IMR-90 (cell line): Measurements from ENCODE around the gene HMCN1. TPM values are rescaled to one million over a fixed set of nuclear protein-coding genes. Genes with fewer than 3 reads are reported as not detected.

Source experiments
- ATAC-seq: fragments of 200-7000 bp; cut with Tn5 transposase; 2 replicates; pipeline ENCODE4 v1.9.1; 2020; ENCODE audit warnings: low read depth, mild to moderate bottlenecking, moderate library complexity
- BruUV-seq: library from RNA; stranded (reverse); fragments of 400-500 nt; replicated peaks from 2 replicates; lab custom pipeline; 2021; lab: Mats Ljungman, UMichigan
- CTCF ChIA-PET: fragments of 300-600 bp; formaldehyde crosslinking; extraction: SDS; loops from one replicate; lab custom pipeline; 2021; ENCODE audit warnings: antibody characterized with exemption; lab: Yijun Ruan, JAX
- POLR2A ChIA-PET: fragments of 300-600 bp; sonication (Branson Sonifier 250); formaldehyde crosslinking; loops from one replicate; lab custom pipeline; 2022; ENCODE audit warnings: antibody characterized with exemption; ENCODE audit not compliant: unreplicated experiment; lab: Charles Lee
- DNase-seq: peaks from one replicate; pipeline ENCODE4 v3.0.0; 2013
- H2AFZ ChIP-seq: replicated peaks from 2 replicates; pipeline ENCODE3; 2013; ENCODE audit warnings: low read length, mild to moderate bottlenecking; ENCODE audit not compliant: poor library complexity
- H2AK5ac ChIP-seq: 2 replicates; pipeline ENCODE4 v1.6.1; 2013; ENCODE audit warnings: low read depth, low read length, inconsistent platforms
- H2AK9ac ChIP-seq: replicated peaks from 2 replicates; pipeline ENCODE3; 2013; ENCODE audit warnings: mild to moderate bottlenecking, low read depth, low read length, moderate library complexity; ENCODE audit not compliant: poor library complexity
- H2BK120ac ChIP-seq: 2 replicates; pipeline ENCODE4 v1.6.1; 2013; ENCODE audit warnings: low read depth, low read length, inconsistent platforms
- H2BK15ac ChIP-seq: 3 replicates; pipeline ENCODE4 v1.6.1; 2013; ENCODE audit warnings: low read depth, low read length, inconsistent platforms
- H2BK20ac ChIP-seq: 2 replicates; pipeline ENCODE4 v1.6.1; 2013; ENCODE audit warnings: low read depth, mild to moderate bottlenecking, inconsistent platforms, low read length, moderate library complexity
- H2BK5ac ChIP-seq: 2 replicates; pipeline ENCODE4 v1.6.1; 2013; ENCODE audit warnings: mild to moderate bottlenecking, low read depth, low read length, inconsistent platforms; ENCODE audit not compliant: poor library complexity, severe bottlenecking
- H3K14ac ChIP-seq: replicated peaks from 2 replicates; pipeline ENCODE4 v1.6.1; 2013; ENCODE audit warnings: low read depth, low read length, inconsistent platforms
- H3K18ac ChIP-seq: 2 replicates; pipeline ENCODE4 v1.6.1; 2013; ENCODE audit warnings: low read depth, low read length, control low read depth
- H3K23ac ChIP-seq: 2 replicates; pipeline ENCODE4 v1.6.1; 2013; ENCODE audit warnings: low read depth, low read length, inconsistent platforms
- H3K27ac ChIP-seq: 2 replicates; pipeline ENCODE4 v1.5.1; 2013; ENCODE audit warnings: mild to moderate bottlenecking, control low read depth, low read length; ENCODE audit not compliant: insufficient read depth
- H3K27me3 ChIP-seq: 2 replicates; pipeline ENCODE4 v1.6.1; 2013; ENCODE audit warnings: low read length; ENCODE audit not compliant: control insufficient read depth, insufficient read depth
- H3K36me3 ChIP-seq: 2 replicates; pipeline ENCODE4 v1.6.1; 2013; ENCODE audit warnings: low read length, mixed read lengths; ENCODE audit not compliant: control insufficient read depth, insufficient read depth
- H3K4ac ChIP-seq: 2 replicates; pipeline ENCODE4 v1.6.1; 2013; ENCODE audit warnings: low read depth, low read length, inconsistent platforms
- H3K4me1 ChIP-seq: 2 replicates; pipeline ENCODE4 v1.6.1; 2013; ENCODE audit warnings: low read length, mixed read lengths; ENCODE audit not compliant: control insufficient read depth, insufficient read depth
- H3K4me2 ChIP-seq: 2 replicates; pipeline ENCODE4 v1.6.1; 2013; ENCODE audit warnings: low read depth, mild to moderate bottlenecking, control low read depth, low read length, moderate library complexity
- H3K4me3 ChIP-seq: 2 replicates; pipeline ENCODE4 v1.5.1; 2013; ENCODE audit warnings: low read depth, mild to moderate bottlenecking, control low read depth, low read length, moderate library complexity; ENCODE audit not compliant: insufficient read depth
- H3K56ac ChIP-seq: 2 replicates; pipeline ENCODE4 v1.6.1; 2013; ENCODE audit warnings: low read length, inconsistent platforms; ENCODE audit not compliant: insufficient read depth; ENCODE audit errors: extremely low read depth
- H3K79me1 ChIP-seq, 2 experiments: 2 replicates each; pipeline ENCODE4 v1.6.1; 2013; ENCODE audit warnings: low read length in 2 of 2, inconsistent platforms in 1 of 2, low read depth in 1 of 2
- H3K9ac ChIP-seq: 2 replicates; pipeline ENCODE4 v1.6.1; 2013; ENCODE audit warnings: low read depth, low read length, control low read depth
- H3K9me1 ChIP-seq: 2 replicates; pipeline ENCODE4 v1.6.1; 2013; ENCODE audit warnings: low read length, inconsistent platforms; ENCODE audit not compliant: insufficient read depth
- H3K9me3 ChIP-seq: 2 replicates; pipeline ENCODE4 v1.6.1; 2013; ENCODE audit warnings: low read length; ENCODE audit not compliant: control insufficient read depth, insufficient read depth
- H4K20me1 ChIP-seq: 2 replicates; pipeline ENCODE4 v1.6.1; 2013; ENCODE audit warnings: low read length, inconsistent platforms; ENCODE audit not compliant: insufficient read depth
- H4K5ac ChIP-seq: 2 replicates; pipeline ENCODE4 v1.6.1; 2013; ENCODE audit warnings: mild to moderate bottlenecking, low read depth, low read length, control low read depth
- H4K8ac ChIP-seq, 2 experiments: 2 replicates each; pipeline ENCODE4 v1.6.1; 2013; ENCODE audit warnings: low read depth in 2 of 2, low read length in 2 of 2, control low read depth in 1 of 2, inconsistent platforms in 1 of 2
- H4K91ac ChIP-seq: 2 replicates; pipeline ENCODE4 v1.6.1; 2013; ENCODE audit warnings: low read depth, low read length, inconsistent platforms; ENCODE audit not compliant: insufficient read depth
- BHLHE40 ChIP-seq: fragments of 150-350 bp; IDR thresholded peaks from 2 replicates; pipeline ENCODE4 v1.6.1; 2016; ENCODE audit warnings: mild to moderate bottlenecking, low read depth, low read length
- CEBPB ChIP-seq: IDR thresholded peaks from 2 replicates; pipeline ENCODE4 v1.6.1; 2012; ENCODE audit warnings: low read depth, low read length, improper control_type of control experiment
- CHD1 ChIP-seq: IDR thresholded peaks from 2 replicates; pipeline ENCODE4 v1.6.1; 2012; ENCODE audit warnings: low read depth, low read length, improper control_type of control experiment
- CTCF ChIP-seq: conservative IDR thresholded peaks from 2 replicates; pipeline ENCODE4 v1.5.1; 2012; ENCODE audit warnings: mild to moderate bottlenecking, low read depth, low read length, improper control_type of control experiment
- ELK1 ChIP-seq: fragments of 150-350 bp; IDR thresholded peaks from 2 replicates; pipeline ENCODE4 v1.6.1; 2016; ENCODE audit warnings: low read depth, mild to moderate bottlenecking, low read length, moderate library complexity, borderline replicate concordance
- FOS ChIP-seq: fragments of 150-350 bp; IDR thresholded peaks from 2 replicates; pipeline ENCODE4 v1.6.1; 2016; ENCODE audit warnings: low read depth, low read length
- MAFK ChIP-seq: IDR thresholded peaks from 2 replicates; pipeline ENCODE4 v1.6.1; 2012; ENCODE audit warnings: low read depth, low read length, improper control_type of control experiment
- MAZ ChIP-seq: IDR thresholded peaks from 2 replicates; pipeline ENCODE4 v1.6.1; 2012; ENCODE audit warnings: low read depth, mild to moderate bottlenecking, low read length, improper control_type of control experiment, moderate library complexity, borderline replicate concordance
- MXI1 ChIP-seq: IDR thresholded peaks from 2 replicates; pipeline ENCODE4 v1.6.1; 2012; ENCODE audit warnings: low read depth, mild to moderate bottlenecking, low read length, moderate library complexity, borderline replicate concordance
- NFE2L2 ChIP-seq: fragments of 150-350 bp; IDR thresholded peaks from 2 replicates; pipeline ENCODE4 v1.6.1; 2016; ENCODE audit warnings: low read depth, mild to moderate bottlenecking, low read length
- POLR2A ChIP-seq: IDR thresholded peaks from 2 replicates; pipeline ENCODE4 v1.6.1; 2012; ENCODE audit warnings: mild to moderate bottlenecking, low read depth, low read length
- RAD21 ChIP-seq: IDR thresholded peaks from 2 replicates; pipeline ENCODE4 v1.6.1; 2012; ENCODE audit warnings: low read length, improper control_type of control experiment
- RCOR1 ChIP-seq: IDR thresholded peaks from 2 replicates; pipeline ENCODE4 v1.6.1; 2012; ENCODE audit warnings: mild to moderate bottlenecking, low read length, improper control_type of control experiment; ENCODE audit not compliant: insufficient replicate concordance
- RFX5 ChIP-seq: IDR thresholded peaks from 2 replicates; pipeline ENCODE4 v1.8.0; 2012; ENCODE audit warnings: low read depth, mild to moderate bottlenecking, low read length, moderate library complexity
- SMC3 ChIP-seq: fragments of 150-350 bp; IDR thresholded peaks from 2 replicates; pipeline ENCODE4 v1.6.1; 2016; ENCODE audit warnings: low read depth, mild to moderate bottlenecking, antibody characterized with exemption, low read length, moderate library complexity
- USF2 ChIP-seq: fragments of 150-350 bp; IDR thresholded peaks from 2 replicates; pipeline ENCODE4 v1.6.1; 2017; ENCODE audit warnings: mild to moderate bottlenecking, antibody characterized with exemption, low read length, low read depth
- whole genome bisulfite sequencing, 2 experiments: methylation state at CpG; one replicate each; pipeline versions ENCODE4 v1.1.5 to v1.1.7; 2013; ENCODE audit warnings: missing lambda C conversion rate in 2 of 2; ENCODE audit not compliant: insufficient read length in 1 of 2; ENCODE audit errors: extremely low coverage in 2 of 2; 5-methylcytosine and 5-hydroxymethylcytosine counted together
- dilution Hi-C: fragments of 300-500 bp; cut with HindIII; formaldehyde crosslinking; loops from one replicate; pipeline ENCODE4 v1.14.3; 2018; ENCODE audit warnings: low sequenced_read_pairs; ENCODE audit not compliant: unreplicated experiment
- in situ Hi-C: fragments of 300-500 bp; cut with MboI; formaldehyde crosslinking; loops from 3 replicates; pipeline ENCODE4 v1.14.3; 2019; ENCODE audit warnings: low sequenced_read_pairs, inconsistent platforms, mixed read lengths
- intact Hi-C: fragments of 100-400 bp; cut with micrococcal nuclease; formaldehyde crosslinking; loops from 2 replicates; pipeline ENCODE4 v1.10.0; 2022
- polyA plus RNA-seq, 3 experiments: library from polyadenylated mRNA; depleted of rRNA; stranded (reverse); fragments of >200 nt; gene quantifications; 2 replicates each; pipeline ENCODE4 v1.2.3, GENCODE V29; 2012; ENCODE audit warnings: low replicate concordance in 1 of 3
- total RNA-seq: library from RNA; depleted of rRNA; stranded (reverse); fragments of >200 nt; gene quantifications from 2 replicates; pipeline ENCODE4 v1.2.3, GENCODE V29; 2012

HMCN1 gene
- total and polyA plus RNA-seq, 2 of the 4 experiments (the other 2 are of a cell fraction), result 6.1 to 11.7 TPM

DNA sequence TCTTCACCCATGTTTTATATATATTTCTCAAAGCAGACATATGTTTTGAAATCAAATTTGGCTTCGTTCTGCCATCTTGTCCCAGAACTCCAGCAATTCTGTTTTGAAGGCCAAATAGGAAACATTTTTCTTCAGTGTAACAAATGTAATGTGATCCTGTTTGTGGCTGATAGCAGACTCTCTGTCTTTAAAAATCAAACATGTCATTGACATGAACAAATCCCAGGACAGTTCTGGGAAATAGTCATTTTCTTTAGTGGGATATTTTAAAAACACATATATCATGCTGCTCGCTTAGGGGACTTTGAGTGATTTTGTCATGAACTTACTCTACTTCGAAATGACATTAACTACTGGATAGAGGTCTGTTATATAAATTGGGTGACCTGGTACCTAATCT is 51.4 kb downstream of the HMCN1 start:
- dilution Hi-C loops, result no loop called here
- Histone ChIP-seq H3K79me1 (no peaks in the 10 kb centered on the region), H2BK20ac (no peak overlapping the region), H3K18ac (no peak overlapping the region), H3K27me3 (no peaks in the 10 kb centered on the region), H3K9me3 (no peaks in the 10 kb centered on the region; the same call in 1 of the 2 replicates), H3K56ac (no peak overlapping the region), H3K36me3 (no peaks in the 10 kb centered on the region), H4K8ac (no peak overlapping the region), H2BK15ac (no peak overlapping the region), H4K91ac (no peak overlapping the region), H3K4me3 (no peak overlapping the region), H3K4me1 (peaks cover 2% of the 10 kb centered on the region; the same call in 1 of the 2 replicates), H4K5ac (no peak overlapping the region), H3K27ac (no peak overlapping the region), H2AK9ac (no peak overlapping the region), H3K9me1 (no peaks in the 10 kb centered on the region), H2BK120ac (no peak overlapping the region), H3K4me2 (no peak overlapping the region), H2AK5ac (no peak overlapping the region), H2BK5ac (no peak overlapping the region), H4K20me1 (no peaks in the 10 kb centered on the region), H2AFZ (no peak overlapping the region), H3K9ac (no peak overlapping the region), H3K23ac (no peak overlapping the region), H3K4ac (no peak overlapping the region), H3K14ac (no peak overlapping the region)
- BruUV-seq, result no TSS peak
- no peak for DNase-seq
- ChIA-PET CTCF (no interaction called here), POLR2A (no interaction called here)
- in situ Hi-C loops, result no loop called here
- WGBS, 2 experiments, result no CpG with 5 or more reads among the region's 3 CpGs
- TF ChIP-seq FOS (no peak), MXI1 (no peak), MAZ (no peak), RCOR1 (no peak), USF2 (no peak), BHLHE40 (no peak), SMC3 (no peak), CTCF (no peak), NFE2L2 (no peak), RAD21 (no peak), CHD1 (no peak), POLR2A (no peak), MAFK (no peak), RFX5 (no peak), CEBPB (no peak), ELK1 (no peak)
- intact Hi-C loops, result no loop called here
- ATAC-seq, result no peak
